SK-N-SH treated with all-trans-retinoic acid at 6 μM for 48 hours (cell line): Measurements from ENCODE around the gene JARID2.

Experiments used
- ESRRG ChIP-seq: fragments of 250-450 bp; sonication (Bioruptor Pico); IDR thresholded peaks from 2 replicates; pipeline ENCODE4 v1.6.1; 2021; ENCODE audit warnings: mild to moderate bottlenecking
- OSR1 ChIP-seq: fragments of 250-450 bp; sonication (Bioruptor Pico); IDR thresholded peaks from 2 replicates; pipeline ENCODE4 v1.8.0; 2022; ENCODE audit warnings: moderate library complexity, mild to moderate bottlenecking, inconsistent platforms
- PPARA ChIP-seq: fragments of 250-450 bp; sonication (Bioruptor Pico); IDR thresholded peaks from 2 replicates; pipeline ENCODE4 v1.5.0; 2020; ENCODE audit warnings: mild to moderate bottlenecking, borderline replicate concordance
- RARB ChIP-seq: fragments of 250-450 bp; sonication (Bioruptor Pico); IDR thresholded peaks from 2 replicates; pipeline ENCODE4 v1.8.0; 2021; ENCODE audit warnings: mild to moderate bottlenecking, moderate library complexity
- TOX ChIP-seq: fragments of 250-450 bp; sonication (Bioruptor Pico); IDR thresholded peaks from 2 replicates; pipeline ENCODE4 v1.8.0; 2021; ENCODE audit warnings: mild to moderate bottlenecking, moderate library complexity, borderline replicate concordance
- ZC3H10 ChIP-seq: fragments of 250-450 bp; sonication (Bioruptor Pico); IDR thresholded peaks from 2 replicates; pipeline ENCODE4 v1.5.1; 2021; ENCODE audit warnings: mild to moderate bottlenecking, moderate library complexity
- ZFP3 ChIP-seq: fragments of 250-450 bp; sonication (Bioruptor Pico); IDR thresholded peaks from 2 replicates; pipeline ENCODE4 v1.5.0; 2020; ENCODE audit warnings: mild to moderate bottlenecking, moderate library complexity
- ZFP30 ChIP-seq: fragments of 450-650 bp; formaldehyde crosslinking; IDR thresholded peaks from 2 replicates; pipeline ENCODE4 v1.5.0; 2022; ENCODE audit warnings: mild to moderate bottlenecking, moderate library complexity
- ZNF565 ChIP-seq: fragments of 450-650 bp; formaldehyde crosslinking; conservative IDR thresholded peaks from 2 replicates; pipeline ENCODE4 v1.5.0; 2020; ENCODE audit warnings: low read depth, mild to moderate bottlenecking, moderate library complexity
- ZNF8 ChIP-seq: fragments of 450-650 bp; formaldehyde crosslinking; IDR thresholded peaks from 2 replicates; pipeline ENCODE4 v1.5.0; 2020; ENCODE audit warnings: mild to moderate bottlenecking, moderate library complexity
- TF ChIP-seq, protein P1 (sequence below): fragments of 250-450 bp; sonication (Bioruptor Pico); IDR thresholded peaks from 2 replicates; pipeline ENCODE4 v1.8.0; 2020; ENCODE audit warnings: mild to moderate bottlenecking, moderate library complexity, borderline replicate concordance
- TF ChIP-seq, protein P2 (sequence below): fragments of 250-450 bp; sonication (Bioruptor Pico); IDR thresholded peaks from 2 replicates; pipeline ENCODE4 v1.5.0; 2020; ENCODE audit warnings: mild to moderate bottlenecking, moderate library complexity
- TF ChIP-seq, protein P3 (sequence below): fragments of 250-450 bp; sonication (Bioruptor Pico); IDR thresholded peaks from 2 replicates; pipeline ENCODE4 v1.5.1; 2021; ENCODE audit warnings: mild to moderate bottlenecking, moderate library complexity

DNA sequence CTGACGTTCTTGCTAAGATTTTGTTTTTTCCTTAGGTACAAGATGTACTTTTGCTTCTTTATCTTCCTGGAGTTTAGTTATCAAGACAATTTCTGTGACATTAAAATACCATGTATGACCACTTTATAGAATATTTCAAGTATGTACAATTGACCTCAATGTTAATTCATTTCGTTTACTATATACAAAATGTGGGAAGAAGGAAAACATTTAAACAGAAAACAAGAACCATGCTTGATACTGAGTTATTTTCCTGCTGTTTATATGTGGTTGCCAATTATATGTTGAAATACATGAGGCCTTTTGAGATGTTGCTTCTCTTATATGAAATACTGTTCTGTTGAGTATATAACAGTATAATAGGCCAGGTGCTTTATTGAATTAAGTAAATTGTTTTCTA is 184.3 kb downstream of the JARID2 start:
- TF ChIP-seq ZNF8 (CRISPR knock-in tag) (no peak), PPARA (CRISPR knock-in tag) (no peak), ZC3H10 (no peak), OSR1 (CRISPR knock-in tag) (no peak), ESRRG (no peak), ZNF565 (CRISPR knock-in tag) (no peak), ZFP30 (no peak), RARB (CRISPR knock-in tag) (no peak), ZFP3 (CRISPR knock-in tag) (no peak), TOX (no peak)
- TF ChIP-seq, protein P1, sequence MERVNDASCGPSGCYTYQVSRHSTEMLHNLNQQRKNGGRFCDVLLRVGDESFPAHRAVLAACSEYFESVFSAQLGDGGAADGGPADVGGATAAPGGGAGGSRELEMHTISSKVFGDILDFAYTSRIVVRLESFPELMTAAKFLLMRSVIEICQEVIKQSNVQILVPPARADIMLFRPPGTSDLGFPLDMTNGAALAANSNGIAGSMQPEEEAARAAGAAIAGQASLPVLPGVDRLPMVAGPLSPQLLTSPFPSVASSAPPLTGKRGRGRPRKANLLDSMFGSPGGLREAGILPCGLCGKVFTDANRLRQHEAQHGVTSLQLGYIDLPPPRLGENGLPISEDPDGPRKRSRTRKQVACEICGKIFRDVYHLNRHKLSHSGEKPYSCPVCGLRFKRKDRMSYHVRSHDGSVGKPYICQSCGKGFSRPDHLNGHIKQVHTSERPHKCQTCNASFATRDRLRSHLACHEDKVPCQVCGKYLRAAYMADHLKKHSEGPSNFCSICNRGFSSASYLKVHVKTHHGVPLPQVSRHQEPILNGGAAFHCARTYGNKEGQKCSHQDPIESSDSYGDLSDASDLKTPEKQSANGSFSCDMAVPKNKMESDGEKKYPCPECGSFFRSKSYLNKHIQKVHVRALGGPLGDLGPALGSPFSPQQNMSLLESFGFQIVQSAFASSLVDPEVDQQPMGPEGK (CRISPR knock-in tag), result no peak
- TF ChIP-seq, protein P2, sequence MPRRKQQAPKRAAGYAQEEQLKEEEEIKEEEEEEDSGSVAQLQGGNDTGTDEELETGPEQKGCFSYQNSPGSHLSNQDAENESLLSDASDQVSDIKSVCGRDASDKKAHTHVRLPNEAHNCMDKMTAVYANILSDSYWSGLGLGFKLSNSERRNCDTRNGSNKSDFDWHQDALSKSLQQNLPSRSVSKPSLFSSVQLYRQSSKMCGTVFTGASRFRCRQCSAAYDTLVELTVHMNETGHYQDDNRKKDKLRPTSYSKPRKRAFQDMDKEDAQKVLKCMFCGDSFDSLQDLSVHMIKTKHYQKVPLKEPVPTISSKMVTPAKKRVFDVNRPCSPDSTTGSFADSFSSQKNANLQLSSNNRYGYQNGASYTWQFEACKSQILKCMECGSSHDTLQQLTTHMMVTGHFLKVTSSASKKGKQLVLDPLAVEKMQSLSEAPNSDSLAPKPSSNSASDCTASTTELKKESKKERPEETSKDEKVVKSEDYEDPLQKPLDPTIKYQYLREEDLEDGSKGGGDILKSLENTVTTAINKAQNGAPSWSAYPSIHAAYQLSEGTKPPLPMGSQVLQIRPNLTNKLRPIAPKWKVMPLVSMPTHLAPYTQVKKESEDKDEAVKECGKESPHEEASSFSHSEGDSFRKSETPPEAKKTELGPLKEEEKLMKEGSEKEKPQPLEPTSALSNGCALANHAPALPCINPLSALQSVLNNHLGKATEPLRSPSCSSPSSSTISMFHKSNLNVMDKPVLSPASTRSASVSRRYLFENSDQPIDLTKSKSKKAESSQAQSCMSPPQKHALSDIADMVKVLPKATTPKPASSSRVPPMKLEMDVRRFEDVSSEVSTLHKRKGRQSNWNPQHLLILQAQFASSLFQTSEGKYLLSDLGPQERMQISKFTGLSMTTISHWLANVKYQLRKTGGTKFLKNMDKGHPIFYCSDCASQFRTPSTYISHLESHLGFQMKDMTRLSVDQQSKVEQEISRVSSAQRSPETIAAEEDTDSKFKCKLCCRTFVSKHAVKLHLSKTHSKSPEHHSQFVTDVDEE (CRISPR knock-in tag), result no peak
- TF ChIP-seq, protein P3, sequence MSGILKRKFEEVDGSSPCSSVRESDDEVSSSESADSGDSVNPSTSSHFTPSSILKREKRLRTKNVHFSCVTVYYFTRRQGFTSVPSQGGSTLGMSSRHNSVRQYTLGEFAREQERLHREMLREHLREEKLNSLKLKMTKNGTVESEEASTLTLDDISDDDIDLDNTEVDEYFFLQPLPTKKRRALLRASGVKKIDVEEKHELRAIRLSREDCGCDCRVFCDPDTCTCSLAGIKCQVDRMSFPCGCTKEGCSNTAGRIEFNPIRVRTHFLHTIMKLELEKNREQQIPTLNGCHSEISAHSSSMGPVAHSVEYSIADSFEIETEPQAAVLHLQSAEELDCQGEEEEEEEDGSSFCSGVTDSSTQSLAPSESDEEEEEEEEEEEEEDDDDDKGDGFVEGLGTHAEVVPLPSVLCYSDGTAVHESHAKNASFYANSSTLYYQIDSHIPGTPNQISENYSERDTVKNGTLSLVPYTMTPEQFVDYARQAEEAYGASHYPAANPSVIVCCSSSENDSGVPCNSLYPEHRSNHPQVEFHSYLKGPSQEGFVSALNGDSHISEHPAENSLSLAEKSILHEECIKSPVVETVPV (CRISPR knock-in tag), result no peak
